CD4-positive, alpha-beta T cell treated with Interleukin-2 at 100 ng/mL for 4 hours (primary cell): ENCODE measurements around the gene NECAP2.
A peak's percentile ranks its signal among the peaks of the same experiment; 100 is the strongest.

Experiments used
- DNase-seq: peaks from one replicate; pipeline ENCODE4 v3.0.0-alpha.2; 2020; ENCODE audit warnings: low spot score

The NECAP2 gene, protein sequence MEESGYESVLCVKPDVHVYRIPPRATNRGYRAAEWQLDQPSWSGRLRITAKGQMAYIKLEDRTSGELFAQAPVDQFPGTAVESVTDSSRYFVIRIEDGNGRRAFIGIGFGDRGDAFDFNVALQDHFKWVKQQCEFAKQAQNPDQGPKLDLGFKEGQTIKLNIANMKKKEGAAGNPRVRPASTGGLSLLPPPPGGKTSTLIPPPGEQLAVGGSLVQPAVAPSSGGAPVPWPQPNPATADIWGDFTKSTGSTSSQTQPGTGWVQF

DNA sequence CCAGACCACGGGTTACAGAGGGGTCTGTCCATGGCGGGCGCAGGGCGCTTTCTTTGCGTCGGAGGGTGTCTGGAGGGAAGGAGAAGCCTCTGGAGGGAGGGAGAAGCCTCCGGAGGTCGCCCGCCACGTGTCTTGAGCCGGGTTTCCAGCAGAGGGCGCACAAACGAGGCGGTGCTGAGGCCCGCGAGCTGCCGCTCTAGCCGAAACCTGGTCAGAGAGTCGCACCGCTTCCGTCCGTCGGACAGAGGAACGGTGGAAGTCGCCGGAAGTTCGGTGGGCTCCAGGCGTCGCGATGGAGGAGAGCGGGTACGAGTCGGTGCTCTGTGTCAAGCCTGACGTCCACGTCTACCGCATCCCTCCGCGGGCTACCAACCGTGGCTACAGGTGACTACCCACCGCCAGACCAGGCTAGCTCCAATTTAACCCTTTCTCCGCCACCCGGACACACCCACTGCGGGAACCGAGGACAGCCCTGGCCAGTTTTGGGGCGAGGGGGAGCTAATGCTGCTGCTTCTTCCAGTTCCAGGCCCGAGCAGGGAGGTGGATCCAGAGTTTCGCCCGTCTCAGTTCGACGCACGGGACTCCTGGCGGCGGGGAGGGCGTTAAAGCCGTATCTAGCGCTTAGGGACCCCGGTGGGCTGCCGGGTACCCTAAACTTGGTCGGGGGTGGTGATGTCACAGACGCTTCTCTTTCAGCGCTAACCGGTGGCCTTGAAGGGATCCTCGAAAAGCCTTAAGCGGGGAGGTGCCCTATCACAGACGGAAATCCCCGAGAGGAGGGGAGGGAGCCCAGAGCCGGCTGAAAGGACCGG, at the start of gene NECAP2:
NECAP2 (plus strand) TSS at position 255 of the 812 bp plus-strand sequence; CDS start at position 293, 38 bp downstream.
- peak; percentile 93 for DNase-seq

DNA sequence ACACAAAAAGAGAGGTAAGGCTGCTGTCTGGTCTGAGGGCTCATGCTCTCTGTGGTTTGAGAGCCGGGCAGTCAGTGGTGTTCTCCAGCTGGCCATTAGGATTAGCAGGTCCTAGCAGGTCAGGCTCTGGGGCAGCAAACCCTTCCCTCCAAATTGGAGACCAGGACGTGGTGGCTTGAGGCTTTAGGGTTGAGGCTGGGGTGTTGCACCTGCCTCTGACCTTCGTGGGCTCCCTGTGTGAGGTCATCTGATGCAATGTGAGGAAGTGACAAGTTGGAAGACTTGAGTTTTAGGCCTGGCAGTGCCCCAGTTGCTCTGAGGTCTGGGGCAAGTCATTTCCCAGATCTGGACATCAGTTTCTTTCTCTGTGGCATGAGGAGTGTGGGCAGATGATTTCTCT, 49.1 kb upstream of the NECAP2 start:
- no peak for DNase-seq

DNA sequence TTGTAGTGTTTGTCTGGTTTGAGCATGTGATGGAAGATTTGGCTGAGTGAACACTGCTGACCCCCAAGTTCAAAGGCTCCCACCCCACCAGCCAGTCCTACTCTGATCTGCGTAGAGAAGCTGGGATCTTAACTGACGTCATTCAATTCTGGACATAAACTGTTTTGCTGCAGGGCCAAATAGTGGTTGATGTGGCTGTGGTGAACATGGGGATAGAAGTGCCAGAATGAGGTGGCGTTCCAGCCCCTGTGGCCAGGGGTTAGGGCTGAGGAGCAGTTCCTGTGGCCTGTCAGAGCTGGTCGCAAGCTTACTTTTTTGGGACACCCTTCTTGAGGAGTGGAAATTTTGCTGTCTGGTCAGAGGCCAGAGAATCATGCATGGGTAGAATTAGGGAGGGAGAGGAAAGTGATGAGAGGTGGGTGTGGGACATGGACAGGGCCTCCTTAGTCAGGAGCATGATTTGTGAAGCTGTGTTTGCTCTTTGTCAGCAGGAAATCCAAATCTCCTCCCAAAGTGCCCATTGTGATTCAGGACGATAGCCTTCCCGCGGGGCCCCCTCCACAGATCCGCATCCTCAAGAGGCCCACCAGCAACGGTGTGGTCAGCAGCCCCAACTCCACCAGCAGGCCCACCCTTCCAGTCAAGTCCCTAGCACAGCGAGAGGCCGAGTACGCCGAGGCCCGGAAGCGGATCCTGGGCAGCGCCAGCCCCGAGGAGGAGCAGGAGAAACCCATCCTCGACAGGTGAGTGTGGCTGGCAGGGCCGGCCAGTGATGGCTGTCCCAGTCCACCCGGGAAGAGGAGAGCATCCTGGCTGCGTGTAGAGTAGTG, 47.6 kb upstream of the NECAP2 start:
- DNase-seq = no peak

DNA sequence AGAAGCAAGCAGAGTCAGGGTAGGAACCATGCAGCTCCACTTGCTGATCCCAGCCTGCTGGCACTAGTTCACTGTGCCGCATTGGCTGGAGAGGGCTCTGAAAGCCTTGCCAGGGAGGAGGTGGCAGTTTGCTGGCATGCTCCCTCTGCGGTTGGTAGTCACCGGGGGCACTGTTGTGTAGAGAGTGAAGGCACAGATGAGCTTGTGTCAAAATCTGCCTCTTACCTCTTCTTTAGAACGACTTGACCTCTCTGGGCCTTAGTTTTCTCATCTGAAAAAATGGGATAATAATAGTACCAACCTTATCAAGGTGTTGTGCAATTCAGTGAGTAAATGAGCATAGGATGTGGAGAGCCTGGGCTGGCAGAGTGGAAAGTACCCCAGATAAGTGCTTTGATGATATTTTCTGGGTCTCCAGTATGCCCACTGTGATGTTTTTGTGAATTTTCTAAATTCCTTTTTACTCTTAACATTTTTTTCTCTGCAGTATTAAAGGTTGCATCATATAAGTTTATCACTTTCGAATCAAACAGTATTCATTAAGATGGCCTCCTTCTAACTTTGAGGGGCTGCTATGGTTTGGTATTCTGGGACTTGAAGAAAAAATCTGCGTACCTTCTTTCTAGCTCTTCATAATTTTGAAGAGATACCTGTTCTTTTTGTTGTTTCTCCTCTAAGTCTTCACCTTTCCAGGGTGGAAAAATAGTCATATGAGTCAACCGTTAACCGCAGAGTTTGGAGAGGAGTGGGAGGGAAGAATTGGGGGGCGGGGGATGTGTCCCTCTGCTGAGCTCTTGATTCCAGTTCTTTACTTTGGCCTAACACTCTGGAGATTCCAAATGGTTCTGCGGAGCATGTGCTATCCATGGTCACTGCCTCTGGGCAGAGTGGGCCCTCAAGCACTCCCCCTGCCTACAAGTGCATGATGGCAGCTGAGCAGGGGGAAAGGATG, 46.7 kb upstream of the NECAP2 start:
- DNase-seq = no peak

DNA sequence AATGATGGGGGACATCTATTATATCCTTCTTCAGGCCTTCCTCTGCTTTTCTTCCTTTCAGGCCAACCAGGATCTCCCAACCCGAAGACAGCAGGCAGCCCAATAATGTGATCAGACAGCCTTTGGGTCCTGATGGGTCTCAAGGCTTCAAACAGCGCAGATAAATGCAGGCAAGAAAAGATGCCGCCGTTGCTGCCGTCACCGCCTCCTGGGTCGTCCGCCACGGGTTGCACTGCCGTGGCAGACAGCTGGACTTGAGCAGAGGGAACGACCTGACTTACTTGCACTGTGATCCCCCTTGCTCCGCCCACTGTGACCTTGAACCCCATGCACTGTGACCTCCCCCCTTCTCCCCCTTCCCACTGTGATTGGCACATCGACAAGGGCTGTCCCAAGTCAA, 45.5 kb upstream of the NECAP2 start:
- no peak for DNase-seq

DNA sequence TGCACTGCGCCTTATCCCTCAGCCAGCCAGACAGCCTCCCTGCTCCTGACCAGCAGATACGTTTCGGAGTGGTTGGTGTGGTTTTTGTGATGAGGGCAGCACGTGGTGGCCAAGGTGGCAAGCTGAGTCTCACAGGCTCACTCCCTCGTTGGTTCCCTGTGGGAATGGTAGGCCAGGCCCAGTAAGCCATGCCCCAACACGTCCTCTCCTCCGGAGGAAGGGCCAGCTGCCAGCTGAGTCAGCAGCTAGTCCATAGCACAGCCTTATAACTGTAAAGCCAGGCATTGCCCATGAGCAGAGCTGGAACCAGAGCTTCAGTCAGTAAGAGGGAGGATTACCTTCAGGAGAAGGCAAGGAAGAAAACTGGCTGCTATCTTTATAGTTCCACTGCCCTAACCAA, 43.9 kb upstream of the NECAP2 start:
- DNase-seq = no peak

DNA sequence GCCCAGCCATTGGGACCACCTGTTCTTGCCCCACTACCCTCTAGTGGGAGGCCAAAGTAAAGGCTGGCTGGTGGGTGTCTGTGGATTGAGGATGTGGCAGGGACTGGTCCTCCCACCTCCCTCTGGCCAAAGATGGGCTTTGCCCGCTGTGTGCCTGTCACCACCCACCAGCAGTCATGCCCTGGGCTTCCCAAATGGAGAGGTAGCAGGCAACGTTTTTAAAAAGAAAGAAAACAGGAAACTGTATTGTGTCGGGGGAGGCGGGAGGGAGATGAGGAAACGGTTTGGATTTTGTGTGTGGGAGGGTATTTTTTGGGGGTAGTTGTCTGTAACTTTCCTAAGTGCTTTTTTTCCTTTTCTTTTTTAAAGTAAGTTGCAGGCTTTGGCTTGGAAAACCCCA, 43.4 kb upstream of the NECAP2 start:
- no peak for DNase-seq

DNA sequence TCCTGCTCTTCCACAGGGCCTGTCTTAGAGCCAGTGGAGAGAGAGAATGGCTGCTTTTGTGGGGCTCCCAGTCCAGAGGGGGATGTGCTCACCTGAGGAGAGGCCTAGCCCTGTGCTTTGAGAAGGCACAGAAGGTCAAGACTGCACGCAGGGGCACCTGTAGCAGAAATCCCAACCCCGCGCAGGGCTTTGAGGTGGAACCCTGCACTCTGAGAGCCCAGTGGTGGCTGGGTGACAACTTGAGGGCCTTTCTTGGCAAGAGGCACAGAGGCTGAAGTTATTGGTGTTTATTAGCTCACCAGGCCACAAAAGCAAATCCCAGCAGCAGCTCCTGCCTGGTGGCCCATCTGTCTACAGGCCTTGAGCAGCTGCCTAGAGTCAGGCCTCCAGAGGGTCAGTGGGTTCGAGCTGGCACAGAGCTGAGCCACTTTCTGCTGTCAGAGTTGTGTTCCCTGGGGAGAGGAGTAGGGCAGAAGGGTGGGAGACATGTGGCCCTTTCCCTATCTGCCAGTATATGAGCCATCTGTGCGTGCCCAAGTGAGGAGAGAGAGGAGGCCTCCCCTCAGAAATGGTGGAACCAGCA, 42.1 kb upstream of the NECAP2 start:
- DNase-seq = no peak

DNA sequence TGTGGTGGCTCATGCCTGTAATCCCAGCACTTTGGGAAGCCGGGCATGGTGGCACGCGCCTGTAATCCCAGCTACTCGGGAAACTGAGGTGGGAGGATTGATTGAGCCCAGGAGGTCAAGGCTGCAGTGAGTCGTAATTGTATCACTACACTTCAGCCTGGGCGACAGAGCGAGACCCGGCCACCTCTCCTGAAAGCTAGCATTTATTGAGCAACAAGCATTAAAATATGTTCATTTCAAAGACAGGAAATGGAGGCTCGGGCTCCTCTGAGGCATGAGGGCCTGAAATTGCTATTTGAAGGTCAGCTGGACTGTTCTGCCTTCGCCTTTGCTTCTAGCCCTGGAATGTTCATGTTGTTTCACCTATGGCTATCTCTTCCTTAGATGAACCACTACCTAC, 37.8 kb upstream of the NECAP2 start:
- DNase-seq = no peak

DNA sequence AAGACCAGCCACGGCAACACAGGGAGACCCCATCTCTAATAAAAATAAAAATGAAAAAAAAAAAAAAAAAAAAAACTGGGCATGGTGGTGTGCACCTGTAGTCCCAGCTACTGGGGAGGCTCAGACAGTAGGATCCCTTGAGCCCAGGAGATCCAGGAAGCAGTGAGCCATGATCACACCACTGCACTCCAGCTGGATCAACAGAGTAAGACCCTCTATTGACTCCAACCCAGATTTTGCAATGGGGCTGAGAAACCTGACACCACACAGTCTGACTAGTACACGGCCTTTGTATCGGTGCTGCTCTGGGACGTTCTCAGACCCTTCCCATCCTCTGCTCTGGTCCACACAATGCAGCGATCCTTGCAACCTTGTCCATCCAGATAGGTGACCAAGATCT, 35.1 kb upstream of the NECAP2 start:
- DNase-seq = no peak

DNA sequence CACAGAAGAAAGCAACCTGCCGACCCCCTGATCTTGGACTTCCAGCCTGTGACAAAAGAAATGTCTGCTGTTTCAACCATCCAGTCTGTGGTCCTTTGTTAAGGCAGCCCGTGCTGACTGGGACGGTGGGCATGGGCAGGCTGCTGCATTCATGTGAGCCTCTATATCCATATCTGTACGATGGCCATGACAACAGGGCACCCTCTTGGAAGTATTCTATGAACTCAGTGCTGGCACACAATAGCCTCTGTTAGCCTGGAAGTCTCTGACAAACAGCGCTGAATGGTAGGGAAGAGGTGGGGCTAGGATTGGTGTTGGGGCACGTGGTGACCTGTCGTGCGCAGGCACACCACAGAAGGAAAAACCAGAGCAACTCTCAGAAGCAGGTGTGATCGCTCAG, 33.7 kb upstream of the NECAP2 start:
- DNase-seq = no peak

DNA sequence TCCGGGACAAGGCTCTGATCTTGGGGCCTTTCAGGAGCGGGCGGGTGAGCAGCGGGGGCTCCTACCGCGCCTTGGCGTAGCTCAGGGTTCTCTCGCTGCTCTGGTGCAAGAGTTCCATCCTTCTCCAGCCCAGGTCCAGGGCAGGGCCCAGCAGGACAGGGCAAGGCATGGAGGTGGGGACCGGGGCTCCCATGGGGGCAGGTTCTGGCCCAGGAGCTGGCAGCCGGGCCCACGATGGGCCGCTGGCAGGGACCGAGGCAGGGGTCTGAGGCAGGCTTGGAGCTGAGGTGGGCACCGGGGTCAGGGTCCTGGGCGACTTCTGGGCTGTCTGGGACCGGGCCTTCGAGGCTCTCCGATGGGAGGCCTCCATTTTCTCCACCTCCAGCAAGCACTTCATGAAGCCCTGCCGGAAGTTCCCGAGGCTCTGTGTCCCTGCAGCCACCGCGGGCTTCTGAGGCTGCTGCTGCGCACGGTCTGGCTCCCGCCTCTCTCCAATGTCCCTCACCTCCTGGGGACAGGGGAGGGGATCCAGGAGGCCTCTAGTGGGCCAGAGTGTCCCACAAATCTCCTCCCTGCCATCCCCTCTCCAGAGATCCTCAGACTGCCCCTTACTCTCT, 30.9 kb upstream of the NECAP2 start:
- no peak for DNase-seq

DNA sequence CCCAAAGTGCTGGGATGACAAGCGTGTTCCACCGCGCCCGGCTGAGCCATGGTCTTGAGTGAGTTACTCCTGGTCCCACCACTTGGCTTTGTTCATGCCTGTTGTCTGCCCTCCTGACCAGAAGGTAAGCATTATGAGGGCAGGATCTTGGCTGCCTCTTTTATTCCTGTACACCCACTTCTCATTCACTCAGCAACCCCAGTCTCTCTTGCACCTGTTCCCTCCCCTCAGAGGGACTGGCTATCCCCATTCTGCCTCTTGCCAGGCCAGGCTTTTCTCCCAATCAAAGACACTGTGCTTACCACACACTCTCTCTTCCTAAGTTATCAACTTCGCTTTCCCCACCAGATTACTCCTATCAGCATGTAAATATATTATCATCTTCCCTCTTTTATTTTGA, 29.7 kb upstream of the NECAP2 start:
- no peak for DNase-seq

DNA sequence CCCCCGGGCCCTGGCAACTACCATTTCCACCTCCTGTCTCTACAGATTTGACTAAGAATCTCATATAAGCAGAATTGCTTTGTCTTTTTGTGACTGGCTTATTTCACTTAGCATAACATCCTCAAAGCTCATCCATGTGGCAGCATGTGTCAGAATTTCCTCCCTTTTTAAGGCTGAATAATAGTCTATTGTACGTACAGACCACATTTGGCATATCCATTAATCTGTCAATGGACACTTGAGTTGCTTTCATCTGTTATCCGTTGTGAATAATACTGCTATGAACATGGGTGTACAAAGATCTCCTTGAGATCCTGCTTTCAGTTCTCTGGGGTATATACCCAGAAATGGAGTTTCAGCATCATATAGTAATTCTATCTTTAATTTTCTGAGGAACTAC, 27.3 kb upstream of the NECAP2 start:
- DNase-seq = no peak

DNA sequence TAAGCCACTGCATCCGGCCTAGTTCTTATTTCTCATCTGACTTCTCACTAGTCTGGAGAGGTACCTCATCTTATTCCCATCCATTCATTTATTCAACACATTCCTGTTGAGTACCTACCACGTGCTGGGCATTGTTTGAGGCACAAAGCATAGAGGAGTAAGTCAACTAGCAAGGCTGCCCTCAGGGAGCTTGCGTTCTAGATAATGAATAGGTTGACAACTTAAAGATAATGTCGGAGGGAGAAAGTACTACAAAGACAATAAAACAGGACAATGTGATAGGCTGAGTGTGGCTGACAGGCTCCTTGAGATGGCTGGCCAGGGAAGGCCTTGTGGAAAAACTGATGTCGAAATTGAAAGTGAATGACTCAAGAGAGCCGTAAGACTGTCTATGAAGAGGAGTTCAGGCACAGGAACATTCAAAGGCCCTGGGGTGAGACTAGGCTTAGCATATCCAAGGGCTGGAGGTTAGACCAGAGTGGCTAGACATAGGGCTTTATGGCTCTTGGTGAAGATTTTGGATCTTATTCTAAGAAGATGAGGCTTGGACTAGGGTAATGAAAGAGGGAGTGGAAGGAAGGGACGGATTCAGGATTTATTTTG, 21.6 kb upstream of the NECAP2 start:
- DNase-seq = no peak

DNA sequence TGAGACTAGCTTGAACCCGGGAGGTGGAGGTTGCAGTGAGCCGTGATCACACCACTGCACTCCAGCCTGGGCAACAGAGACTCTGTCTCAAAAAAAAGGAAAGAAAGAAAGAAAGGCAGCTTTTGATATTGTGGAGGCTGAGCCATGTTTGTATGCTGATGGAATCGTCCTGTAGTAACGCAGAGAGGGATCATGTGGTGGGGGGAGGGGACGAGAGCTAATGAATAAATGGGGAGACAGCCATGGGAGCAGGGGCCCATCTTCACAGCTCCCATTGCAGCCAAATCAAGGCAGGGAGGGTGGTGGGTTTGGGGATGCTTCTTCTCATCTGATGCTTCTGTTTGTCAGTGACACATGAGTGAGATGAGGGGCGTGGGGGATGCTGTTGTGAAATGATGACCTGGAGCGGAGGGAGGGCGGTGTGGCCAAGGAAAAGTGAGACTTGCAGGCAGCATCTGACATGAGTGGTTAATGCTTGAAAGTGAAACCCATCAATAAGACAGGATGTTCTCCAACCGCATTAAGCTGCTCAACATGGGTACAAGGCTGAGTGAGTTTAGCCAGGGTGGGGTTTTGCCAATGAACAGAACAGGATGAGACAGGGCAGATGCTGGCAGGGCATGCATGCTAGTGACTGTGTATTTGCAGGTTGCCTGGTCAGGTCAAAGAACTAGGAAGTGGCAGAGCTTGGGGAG, 20.0 kb upstream of the NECAP2 start:
- peak; percentile 71 for DNase-seq

DNA sequence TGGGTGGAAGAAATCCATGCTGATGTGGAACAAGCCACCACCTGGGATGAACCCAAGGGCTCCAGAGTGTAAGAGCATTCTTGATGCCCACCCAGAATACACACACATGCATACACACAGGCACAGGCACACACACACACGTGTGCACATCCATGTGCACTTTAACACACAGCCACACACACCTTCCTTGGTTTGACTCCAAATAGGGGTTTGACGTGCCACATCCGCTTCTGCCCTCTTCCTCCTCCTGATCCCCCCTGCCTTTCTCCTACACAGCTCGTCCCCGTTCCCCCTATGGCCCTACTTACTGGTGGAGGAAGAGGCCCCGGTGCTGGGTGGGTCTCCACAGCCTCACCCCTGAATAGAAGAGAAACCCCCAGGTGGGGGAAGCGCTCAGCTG, 19.3 kb upstream of the NECAP2 start:
- DNase-seq = no peak

DNA sequence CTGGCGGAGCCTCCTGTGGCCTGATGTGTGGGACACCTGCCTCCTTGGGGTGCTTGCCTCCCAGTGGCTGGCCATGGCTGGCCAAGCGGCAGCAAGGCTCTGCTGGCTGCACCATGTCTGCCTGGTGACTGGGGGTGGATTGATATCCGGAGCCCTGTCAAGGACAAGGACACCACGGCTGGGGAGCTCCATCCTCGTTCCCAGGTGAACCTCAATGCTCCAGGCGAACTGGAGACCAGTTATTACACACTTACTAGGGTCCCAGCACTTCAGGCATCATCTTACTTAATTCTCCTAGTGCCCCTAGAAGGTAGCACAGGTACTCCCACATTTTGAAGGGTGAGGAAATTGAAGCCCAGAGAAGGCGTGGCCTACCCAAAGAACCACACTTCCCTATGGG, 18.5 kb upstream of the NECAP2 start:
- DNase-seq = no peak

DNA sequence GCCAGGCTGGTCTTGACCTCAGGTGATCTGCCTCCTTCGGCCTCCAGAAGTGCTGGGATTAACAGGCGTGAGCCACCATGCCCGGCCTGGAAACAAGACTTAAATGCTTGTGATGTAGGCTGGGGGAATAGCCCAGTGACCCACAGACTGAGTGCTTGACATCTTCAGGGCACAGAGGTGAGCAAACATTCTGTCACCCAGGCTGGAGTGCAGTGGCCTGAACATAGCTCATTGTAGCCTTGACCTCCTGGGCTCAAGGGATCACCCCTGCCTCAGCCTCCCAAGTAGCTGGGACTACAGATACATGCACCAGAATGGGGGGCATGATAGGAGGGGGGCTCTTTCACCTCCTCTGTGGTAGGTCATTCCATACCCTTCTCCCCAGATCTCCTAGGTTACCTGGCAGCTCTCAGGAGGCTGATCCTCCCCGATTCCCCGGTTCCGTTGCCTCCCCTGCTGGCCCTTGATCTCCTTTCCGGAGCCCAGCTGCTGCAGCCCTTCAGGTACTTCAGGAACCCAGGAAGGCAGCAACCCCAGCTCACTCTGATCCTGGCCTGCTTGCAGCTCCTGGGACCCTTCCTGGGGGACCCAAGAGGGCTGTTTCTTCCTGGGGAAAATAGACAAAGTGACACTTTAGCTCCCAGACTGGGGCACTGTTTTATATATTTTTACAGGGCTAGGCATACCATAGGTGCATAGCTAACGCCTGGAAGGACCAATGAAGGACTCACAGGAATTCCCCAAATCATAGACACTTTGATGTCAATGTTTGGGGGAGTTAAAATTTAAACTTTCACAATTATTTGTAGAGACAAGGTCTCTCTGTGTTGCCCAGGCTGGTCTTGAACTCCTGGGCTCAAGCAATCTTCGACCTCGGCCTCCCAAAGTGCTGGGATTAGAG, 15.1 kb upstream of the NECAP2 start:
- no peak for DNase-seq
